Calu3 (cell line): ENCODE data around the gene MGA. TPM values are rescaled to one million over a fixed set of nuclear protein-coding genes. Genes with fewer than 3 reads are reported as not detected.

ENCODE experiments used
- BruUV-seq: library from RNA; stranded (reverse); fragments of 400-500 nt; replicated peaks from 2 replicates; lab custom pipeline; 2021; lab: Mats Ljungman, UMichigan
- CTCF ChIA-PET: fragments of 300-600 bp; sonication (Branson Sonifier 250); formaldehyde crosslinking; loops from one replicate; lab custom pipeline; 2022; ENCODE audit warnings: antibody characterized with exemption; lab: Charles Lee
- DNase-seq: peaks from one replicate; pipeline ENCODE4 v3.0.0; 2022
- H3K27ac Mint-ChIP-seq: one replicate; pipeline ENCODE4 v1.8.0; 2022; ENCODE audit warnings: mixed read lengths; ENCODE audit not compliant: unreplicated experiment
- H3K27me3 Mint-ChIP-seq: one replicate; pipeline ENCODE4 v1.8.0; 2022; ENCODE audit warnings: mixed read lengths; ENCODE audit not compliant: unreplicated experiment
- H3K36me3 Mint-ChIP-seq: one replicate; pipeline ENCODE4 v1.8.0; 2022; ENCODE audit warnings: mild to moderate bottlenecking, moderate library complexity, mixed read lengths; ENCODE audit not compliant: insufficient read depth, unreplicated experiment
- H3K4me1 Mint-ChIP-seq: one replicate; pipeline ENCODE4 v1.8.0; 2022; ENCODE audit warnings: mild to moderate bottlenecking, low read depth, mixed read lengths; ENCODE audit not compliant: unreplicated experiment
- H3K4me3 Mint-ChIP-seq: one replicate; pipeline ENCODE4 v1.8.0; 2022; ENCODE audit warnings: mild to moderate bottlenecking, low read depth, moderate library complexity, mixed read lengths; ENCODE audit not compliant: unreplicated experiment
- H3K9me3 Mint-ChIP-seq: one replicate; pipeline ENCODE4 v1.8.0; 2022; ENCODE audit warnings: low read depth, mixed read lengths; ENCODE audit not compliant: unreplicated experiment
- intact Hi-C: fragments of 100-400 bp; cut with micrococcal nuclease; formaldehyde crosslinking; loops from one replicate; pipeline ENCODE4 v1.10.0; 2022; ENCODE audit not compliant: unreplicated experiment
- total RNA-seq: library from RNA; stranded (reverse); gene quantifications from 2 replicates; pipeline ENCODE4 v1.2.3, GENCODE V29; 2022
- TF ChIP-seq, protein P1 (sequence below): fragments of 200-600 bp; IDR thresholded peaks from one replicate; pipeline ENCODE4 v1.8.0; 2022; ENCODE audit warnings: antibody characterized with exemption; ENCODE audit not compliant: unreplicated experiment

MGA gene
- total RNA-seq, 1 experiment from 2014 or later, result 26.4 TPM

DNA sequence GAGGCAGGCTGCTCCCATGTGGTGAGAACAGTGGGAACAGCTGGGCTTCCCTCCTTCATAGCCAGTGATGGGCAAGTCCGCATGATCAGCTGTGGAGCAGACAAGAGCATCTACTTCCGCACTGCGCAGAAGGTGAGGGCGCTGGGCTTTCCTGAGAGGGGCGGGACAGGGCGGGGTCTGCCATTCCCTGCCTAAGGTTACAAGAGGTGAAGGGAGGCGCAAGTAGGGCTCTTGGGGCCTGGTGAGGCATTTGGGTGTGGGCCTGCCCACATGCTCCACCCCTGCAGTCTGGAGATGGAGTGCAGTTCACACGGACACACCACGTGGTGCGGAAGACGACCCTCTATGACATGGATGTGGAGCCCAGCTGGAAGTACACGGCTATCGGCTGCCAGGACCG is 157.1 kb downstream of the MGA start:
- Mint-ChIP-seq H3K36me3 (no peaks in the 10 kb centered on the region), H3K4me1 (no peaks in the 10 kb centered on the region), H3K27ac (no peak overlapping the region), H3K4me3 (no peak overlapping the region), H3K9me3 (no peaks in the 10 kb centered on the region), H3K27me3 (no peaks in the 10 kb centered on the region)
- no TSS peak for BruUV-seq
- CTCF ChIA-PET, result no interaction called here
- intact Hi-C loops, result loop anchor here (10.0 kb wide), 1 partner anchor 87 kb away; no protein-coding TSS in a partner anchor
- no peak for DNase-seq
- TF ChIP-seq, protein P1, sequence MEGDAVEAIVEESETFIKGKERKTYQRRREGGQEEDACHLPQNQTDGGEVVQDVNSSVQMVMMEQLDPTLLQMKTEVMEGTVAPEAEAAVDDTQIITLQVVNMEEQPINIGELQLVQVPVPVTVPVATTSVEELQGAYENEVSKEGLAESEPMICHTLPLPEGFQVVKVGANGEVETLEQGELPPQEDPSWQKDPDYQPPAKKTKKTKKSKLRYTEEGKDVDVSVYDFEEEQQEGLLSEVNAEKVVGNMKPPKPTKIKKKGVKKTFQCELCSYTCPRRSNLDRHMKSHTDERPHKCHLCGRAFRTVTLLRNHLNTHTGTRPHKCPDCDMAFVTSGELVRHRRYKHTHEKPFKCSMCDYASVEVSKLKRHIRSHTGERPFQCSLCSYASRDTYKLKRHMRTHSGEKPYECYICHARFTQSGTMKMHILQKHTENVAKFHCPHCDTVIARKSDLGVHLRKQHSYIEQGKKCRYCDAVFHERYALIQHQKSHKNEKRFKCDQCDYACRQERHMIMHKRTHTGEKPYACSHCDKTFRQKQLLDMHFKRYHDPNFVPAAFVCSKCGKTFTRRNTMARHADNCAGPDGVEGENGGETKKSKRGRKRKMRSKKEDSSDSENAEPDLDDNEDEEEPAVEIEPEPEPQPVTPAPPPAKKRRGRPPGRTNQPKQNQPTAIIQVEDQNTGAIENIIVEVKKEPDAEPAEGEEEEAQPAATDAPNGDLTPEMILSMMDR, result no peak

DNA sequence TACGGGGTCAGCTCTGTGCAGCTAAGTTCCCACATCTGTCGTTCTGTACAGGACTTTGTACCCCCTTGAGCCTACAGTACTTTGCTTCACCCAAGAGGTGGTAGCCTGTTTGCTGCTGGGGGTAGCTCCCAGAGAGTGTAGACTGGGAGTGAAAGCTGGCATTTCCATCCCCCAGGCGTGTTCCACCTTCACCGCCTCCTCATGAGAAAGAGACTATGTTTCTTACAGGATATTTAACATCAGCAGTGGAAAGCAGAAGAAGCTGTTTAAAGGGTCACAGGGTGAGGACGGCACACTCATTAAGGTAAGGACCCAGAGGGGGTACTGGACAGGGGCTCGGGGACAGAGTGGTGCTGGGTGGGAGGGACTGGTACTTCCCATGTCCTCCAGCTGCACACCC is 157.6 kb downstream of the MGA start:
- DNase-seq, result no peak
- intact Hi-C loops, result loop anchor here (10.0 kb wide), 1 partner anchor 87 kb away; no protein-coding TSS in a partner anchor
- H3K4me1 Mint-ChIP-seq, result no peaks in the 10 kb centered on the region
- no peaks in the 10 kb centered on the region for H3K9me3 Mint-ChIP-seq
- BruUV-seq, result no TSS peak
- H3K27ac Mint-ChIP-seq, result no peak overlapping the region
- TF ChIP-seq, protein P1, result no peak
- H3K4me3 Mint-ChIP-seq, result no peak overlapping the region
- H3K27me3 Mint-ChIP-seq, result no peaks in the 10 kb centered on the region
- CTCF ChIA-PET, result no interaction called here
- H3K36me3 Mint-ChIP-seq, result no peaks in the 10 kb centered on the region

DNA sequence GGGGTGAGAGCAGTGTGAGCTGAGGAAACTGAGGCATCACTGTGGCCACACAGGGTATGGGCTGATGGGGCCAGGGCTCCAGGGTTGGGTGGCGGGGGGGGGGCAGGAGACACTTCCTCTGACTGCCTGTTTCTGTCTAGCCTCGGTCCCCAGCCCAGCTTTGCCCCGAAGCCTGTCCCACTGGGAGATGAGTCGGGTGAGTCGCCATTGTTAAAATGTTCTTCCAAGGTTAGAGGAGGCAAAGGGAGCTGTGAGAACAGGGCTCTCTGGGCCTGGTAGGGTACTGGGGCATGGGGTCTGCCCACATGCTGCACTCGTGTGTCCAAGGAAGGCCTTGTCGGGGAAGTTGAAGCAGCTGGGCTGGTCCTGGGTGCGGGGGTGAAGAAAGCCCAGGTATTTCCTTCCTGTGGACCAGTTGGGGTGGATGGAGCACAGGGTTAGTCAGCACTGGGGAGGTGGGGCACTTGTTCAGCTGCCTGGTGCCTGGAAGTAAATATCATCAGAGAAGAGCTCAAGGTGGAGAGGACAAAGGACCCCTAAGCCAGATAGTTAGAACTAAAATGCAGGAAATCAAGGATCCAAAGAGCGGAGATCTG is 159.3 kb downstream of the MGA start:
- intact Hi-C loops, result loop anchor here (10.0 kb wide), 1 partner anchor 85 kb away; no protein-coding TSS in a partner anchor
- no peak overlapping the region for H3K4me3 Mint-ChIP-seq
- no TSS peak for BruUV-seq
- TF ChIP-seq, protein P1, result no peak
- no peaks in the 10 kb centered on the region for H3K4me1 Mint-ChIP-seq
- H3K27me3 Mint-ChIP-seq, result no peaks in the 10 kb centered on the region
- CTCF ChIA-PET, result interaction anchor here (0.6 to 1.0 kb wide), 2 partner anchors 18 to 20 kb away, joined by 3 to 6 read pairs; no protein-coding TSS in a partner anchor
- H3K27ac Mint-ChIP-seq, result no peak overlapping the region
- no peaks in the 10 kb centered on the region for H3K36me3 Mint-ChIP-seq
- no peak for DNase-seq
- no peaks in the 10 kb centered on the region for H3K9me3 Mint-ChIP-seq

DNA sequence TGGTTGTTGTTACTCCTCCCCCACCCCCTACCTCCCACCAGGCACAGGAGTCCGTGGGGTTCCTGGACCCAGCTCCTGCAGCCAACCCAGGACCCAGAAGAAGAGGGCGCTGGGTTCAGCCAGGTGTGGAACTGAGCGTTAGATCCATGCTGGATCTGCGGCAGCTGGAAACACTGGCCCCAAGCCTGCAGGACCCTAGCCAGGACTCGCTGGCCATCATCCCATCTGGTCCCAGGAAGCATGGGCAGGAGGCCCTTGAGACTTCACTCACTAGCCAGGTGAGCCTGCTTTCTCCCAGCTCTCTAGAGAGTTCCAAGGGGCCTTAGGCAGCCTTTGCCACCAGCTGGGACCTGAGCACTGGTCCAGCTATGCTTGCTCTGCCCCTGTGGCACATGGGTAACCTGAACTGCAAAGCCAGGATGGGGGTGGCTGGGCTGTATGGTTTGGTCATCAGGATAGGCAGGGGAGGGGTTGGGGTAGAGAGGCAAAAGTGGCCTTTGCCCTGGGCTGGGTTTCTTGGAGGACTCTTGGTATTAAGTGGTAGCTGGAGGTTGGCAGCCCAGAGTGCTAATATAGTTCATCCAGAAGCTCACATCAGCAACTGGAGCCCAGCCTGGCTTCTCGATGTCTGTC is 160.7 kb downstream of the MGA start:
- no peaks in the 10 kb centered on the region for H3K27me3 Mint-ChIP-seq
- CTCF ChIA-PET, result interaction anchor here (0.5 to 1.0 kb wide), 2 partner anchors 10 to 48 kb away, joined by 3 read pairs; no protein-coding TSS in a partner anchor

More for the DNA sequence above, 160.7 kb downstream of the MGA start:
- TF ChIP-seq, protein P1, result no peak
- intact Hi-C loops, result no loop called here
- H3K9me3 Mint-ChIP-seq, result no peaks in the 10 kb centered on the region
- H3K4me1 Mint-ChIP-seq, result no peaks in the 10 kb centered on the region
- no peak for DNase-seq
- H3K27ac Mint-ChIP-seq, result no peak overlapping the region
- H3K4me3 Mint-ChIP-seq, result no peak overlapping the region
- no peaks in the 10 kb centered on the region for H3K36me3 Mint-ChIP-seq
- no TSS peak for BruUV-seq
